GM12874 (cell line): ENCODE measurements around the gene CTDSPL.

Source experiments
- TF ChIP-seq, protein P1 (sequence below): IDR thresholded peaks from 2 replicates; pipeline ENCODE4 v1.5.1; 2011; ENCODE audit warnings: low read depth, mild to moderate bottlenecking, control low read depth, low read length, moderate library complexity; ENCODE audit not compliant: insufficient read depth

The CTDSPL gene

DNA sequence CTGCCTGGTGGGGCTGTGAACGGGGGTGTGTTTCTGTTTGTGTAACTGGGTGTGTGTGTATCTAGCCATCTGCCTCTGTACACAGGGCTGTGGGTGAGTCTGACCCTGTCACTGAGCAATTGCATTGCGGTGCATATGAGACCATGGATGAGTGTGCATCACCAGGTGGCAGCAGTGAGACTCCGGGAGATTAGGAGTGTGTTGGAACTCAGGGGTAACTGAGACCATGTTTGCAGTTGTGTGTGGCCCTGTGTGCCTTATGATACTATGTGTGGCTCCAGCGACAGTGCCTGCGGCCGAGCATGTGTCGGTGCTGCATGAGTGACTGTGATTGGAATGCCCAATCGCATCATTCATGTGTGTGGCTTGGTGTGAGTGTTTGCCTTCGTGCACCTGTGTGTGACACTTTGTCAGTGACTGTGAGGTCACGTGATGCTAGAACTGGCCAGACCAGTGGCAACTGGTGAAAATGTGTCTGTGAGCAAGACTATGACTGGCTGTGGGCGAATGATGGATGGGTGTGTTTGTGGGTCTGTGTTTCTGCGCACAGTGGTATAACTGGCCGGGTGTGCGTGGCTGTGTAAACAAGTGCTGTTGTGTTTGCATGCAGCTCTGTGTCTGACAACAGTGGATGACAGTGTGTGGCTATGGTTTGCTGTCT lies 142.9 kb downstream of the CTDSPL start:
- TF ChIP-seq, protein P1, sequence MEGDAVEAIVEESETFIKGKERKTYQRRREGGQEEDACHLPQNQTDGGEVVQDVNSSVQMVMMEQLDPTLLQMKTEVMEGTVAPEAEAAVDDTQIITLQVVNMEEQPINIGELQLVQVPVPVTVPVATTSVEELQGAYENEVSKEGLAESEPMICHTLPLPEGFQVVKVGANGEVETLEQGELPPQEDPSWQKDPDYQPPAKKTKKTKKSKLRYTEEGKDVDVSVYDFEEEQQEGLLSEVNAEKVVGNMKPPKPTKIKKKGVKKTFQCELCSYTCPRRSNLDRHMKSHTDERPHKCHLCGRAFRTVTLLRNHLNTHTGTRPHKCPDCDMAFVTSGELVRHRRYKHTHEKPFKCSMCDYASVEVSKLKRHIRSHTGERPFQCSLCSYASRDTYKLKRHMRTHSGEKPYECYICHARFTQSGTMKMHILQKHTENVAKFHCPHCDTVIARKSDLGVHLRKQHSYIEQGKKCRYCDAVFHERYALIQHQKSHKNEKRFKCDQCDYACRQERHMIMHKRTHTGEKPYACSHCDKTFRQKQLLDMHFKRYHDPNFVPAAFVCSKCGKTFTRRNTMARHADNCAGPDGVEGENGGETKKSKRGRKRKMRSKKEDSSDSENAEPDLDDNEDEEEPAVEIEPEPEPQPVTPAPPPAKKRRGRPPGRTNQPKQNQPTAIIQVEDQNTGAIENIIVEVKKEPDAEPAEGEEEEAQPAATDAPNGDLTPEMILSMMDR, result peak; percentile 67

DNA sequence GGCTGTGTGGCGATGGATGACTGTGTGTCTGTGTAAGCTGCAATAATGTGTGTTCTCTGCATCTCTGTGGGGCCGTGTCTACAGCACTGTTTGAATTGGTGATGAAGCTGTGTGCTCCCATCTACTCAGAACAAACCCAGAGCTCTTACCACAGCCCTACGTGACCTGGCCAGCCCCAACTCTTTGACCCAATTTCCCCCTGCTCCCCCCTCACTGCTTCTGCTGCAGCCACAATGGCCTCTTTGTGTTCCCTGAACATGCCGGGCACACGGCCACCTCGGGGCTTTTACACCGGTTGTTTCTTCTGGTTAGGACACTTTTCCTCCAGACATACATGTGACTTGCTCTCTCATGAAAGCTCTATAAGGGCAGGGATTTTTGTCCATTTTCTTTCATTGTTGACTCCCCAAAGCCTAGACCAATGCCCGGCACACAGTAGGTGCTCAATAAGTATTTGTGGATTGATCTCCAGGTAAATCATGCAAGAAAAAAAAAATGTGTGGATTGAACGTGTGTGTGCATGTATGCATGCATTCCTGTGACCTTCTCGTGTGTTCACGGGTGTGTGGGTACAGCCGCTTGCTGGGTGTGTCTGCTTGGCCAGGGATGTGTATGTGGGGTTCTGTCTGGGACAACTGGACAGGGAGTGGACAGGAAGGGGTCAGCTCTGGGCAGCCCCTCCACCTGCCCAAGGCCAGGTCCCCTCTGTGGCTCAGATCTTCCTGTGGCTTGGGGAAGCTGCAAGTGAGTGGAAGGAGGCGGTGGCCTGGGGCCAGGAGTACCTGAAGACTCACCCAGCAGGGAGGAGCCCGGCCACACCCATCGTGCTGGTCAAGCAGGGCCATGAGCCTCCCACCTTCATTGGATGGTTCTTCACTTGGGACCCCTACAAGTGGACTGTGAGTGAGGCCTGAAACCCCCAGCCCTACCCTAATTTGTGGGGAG lies 143.7 kb downstream of the CTDSPL start:
- TF ChIP-seq, protein P1, result no peak

DNA sequence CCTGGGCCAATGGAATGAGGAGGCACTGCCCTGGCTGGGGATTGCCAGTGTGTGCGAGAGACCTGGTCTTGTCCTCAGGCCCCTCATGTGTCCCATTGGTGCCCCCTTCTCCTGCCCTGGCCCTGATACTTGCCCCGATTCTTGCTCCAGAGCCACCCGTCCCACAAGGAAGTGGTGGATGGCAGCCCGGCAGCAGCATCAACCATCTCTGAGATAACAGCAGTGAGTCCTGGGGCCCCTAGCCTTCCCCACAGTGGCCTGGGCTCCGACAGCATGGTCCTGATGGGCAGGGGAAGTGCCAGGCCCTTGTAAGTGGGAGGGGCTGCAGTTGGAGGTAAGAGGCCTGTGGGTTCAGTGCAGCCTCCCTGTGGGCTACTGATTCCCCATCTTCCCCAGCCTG lies 144.4 kb downstream of the CTDSPL start:
- TF ChIP-seq, protein P1, result no peak

DNA sequence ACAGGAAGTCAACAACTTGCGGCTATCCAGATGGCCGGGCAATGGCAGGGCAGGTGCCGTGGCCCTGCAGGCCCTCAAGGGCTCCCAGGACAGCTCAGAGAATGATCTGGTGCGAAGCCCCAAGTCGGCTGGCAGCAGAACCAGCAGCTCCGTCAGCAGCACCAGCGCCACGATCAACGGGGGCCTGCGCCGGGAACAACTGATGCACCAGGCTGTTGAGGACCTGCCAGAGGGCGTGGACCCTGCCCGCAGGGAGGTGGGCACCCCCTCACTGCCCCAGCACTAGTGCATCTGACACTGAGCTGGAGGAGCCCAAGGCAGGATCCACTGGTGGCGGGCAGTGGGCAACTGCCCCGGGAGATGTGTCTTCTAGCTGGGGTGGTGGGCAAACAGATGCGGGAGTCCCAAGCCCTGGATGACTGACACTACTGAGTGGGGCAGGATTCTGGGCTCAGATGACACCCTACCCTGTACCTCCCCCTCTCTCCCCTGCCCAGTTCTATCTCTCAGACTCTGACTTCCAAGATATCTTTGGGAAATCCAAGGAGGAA lies 144.8 kb downstream of the CTDSPL start:
- TF ChIP-seq, protein P1, result no peak

DNA sequence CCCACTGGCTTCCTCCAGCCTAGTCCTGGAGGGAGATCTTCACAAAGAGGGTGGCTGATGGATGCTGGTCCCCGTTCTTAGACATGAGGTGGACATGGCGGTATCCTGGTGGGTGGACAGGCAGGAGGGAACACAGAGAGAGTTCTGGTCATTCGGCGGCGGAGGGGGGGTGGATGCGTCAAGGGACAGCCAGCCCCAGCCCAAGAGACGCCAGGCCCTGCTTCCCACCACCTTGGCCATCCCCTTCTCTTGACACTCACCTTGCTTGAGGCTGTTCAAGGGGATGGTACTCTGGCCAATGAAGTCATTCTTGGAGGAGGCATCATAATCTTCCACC lies 146.0 kb downstream of the CTDSPL start:
- TF ChIP-seq, protein P1, result no peak

DNA sequence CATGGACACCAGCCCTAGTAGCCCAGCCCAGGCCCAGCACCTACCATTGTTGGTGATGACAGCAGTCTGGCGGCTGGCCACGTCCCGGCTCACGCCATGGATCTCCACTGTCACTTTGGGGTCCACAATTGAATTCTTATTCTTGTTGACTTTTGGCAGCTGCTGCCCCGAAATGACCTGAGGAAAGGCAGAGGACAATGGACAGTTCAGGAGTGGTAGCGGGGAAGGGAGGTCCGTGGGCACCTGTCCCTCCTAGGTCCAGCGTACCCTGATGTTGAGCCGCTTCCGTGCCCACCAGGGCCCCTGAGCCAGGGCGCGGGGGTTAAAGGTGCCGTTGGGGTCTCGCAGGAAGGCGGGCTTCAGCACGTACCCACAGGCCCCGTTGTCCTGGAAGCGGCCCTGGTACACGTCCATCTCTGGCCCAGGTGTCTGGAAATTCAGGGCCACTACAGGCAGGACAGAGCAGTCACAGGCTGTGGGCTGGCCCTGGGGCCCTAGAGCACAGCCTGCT lies 146.6 kb downstream of the CTDSPL start:
- TF ChIP-seq, protein P1, result no peak

DNA sequence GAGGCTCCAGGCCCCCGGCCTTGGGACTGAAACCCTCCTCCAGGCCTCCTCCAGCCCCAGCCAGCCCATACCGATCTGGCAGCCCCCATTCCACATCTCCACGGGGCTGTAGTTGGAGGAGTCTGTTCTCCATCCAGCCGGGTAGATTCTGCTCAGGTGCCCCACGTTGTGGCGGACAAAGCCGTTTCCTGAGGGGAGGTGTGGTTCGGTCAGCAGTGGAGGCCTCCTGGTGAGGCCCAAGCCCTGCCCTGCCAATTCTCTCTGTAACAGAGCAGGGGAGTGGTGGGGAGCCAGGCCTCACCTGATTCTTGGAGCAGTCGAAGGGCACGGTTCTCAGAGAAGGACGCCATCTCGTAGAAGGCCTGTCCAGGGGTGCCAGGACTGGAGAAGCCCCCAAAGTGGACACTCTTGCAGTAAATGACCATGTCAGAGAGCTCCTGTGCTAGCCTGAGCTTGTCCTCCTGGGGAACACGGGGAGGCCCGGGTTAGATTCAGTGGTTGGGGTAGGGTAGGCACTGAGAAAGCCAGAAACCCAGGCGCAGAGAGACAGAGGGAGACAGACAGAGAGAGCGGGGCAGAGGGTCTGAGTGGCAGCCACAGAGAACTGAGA lies 147.4 kb downstream of the CTDSPL start:
- TF ChIP-seq, protein P1, result no peak
